Measurements from ENCODE around the gene MYMX.

- TF ChIP-seq MAX (IDR thresholded peaks at IDR 0.05; ENCODE audit: low read depth, low read length) (no peak), POLR2A (IDR thresholded peaks at IDR 0.05; ENCODE audit: extremely low read depth, insufficient read length) (no peak), MYC (IDR thresholded peaks at IDR 0.05; ENCODE audit: low read depth, low read length) (no peak)
- TF ChIP-seq, protein P1, sequence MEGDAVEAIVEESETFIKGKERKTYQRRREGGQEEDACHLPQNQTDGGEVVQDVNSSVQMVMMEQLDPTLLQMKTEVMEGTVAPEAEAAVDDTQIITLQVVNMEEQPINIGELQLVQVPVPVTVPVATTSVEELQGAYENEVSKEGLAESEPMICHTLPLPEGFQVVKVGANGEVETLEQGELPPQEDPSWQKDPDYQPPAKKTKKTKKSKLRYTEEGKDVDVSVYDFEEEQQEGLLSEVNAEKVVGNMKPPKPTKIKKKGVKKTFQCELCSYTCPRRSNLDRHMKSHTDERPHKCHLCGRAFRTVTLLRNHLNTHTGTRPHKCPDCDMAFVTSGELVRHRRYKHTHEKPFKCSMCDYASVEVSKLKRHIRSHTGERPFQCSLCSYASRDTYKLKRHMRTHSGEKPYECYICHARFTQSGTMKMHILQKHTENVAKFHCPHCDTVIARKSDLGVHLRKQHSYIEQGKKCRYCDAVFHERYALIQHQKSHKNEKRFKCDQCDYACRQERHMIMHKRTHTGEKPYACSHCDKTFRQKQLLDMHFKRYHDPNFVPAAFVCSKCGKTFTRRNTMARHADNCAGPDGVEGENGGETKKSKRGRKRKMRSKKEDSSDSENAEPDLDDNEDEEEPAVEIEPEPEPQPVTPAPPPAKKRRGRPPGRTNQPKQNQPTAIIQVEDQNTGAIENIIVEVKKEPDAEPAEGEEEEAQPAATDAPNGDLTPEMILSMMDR (IDR thresholded peaks at IDR 0.05; ENCODE audit: low read depth, low read length): no peak
Measured at GRCh38 chr6:44194326-44194725, 22.4 kb upstream of the MYMX start.

Measured in NB4 (cell line).